Activated T-cell treated with anti-CD3 and anti-CD28 coated beads, Interleukin-2, amount 50 U/mL, for 4 hours (primary cell): ENCODE measurements around the gene PITPNB. TPM values are rescaled to one million over a fixed set of nuclear protein-coding genes. Genes with fewer than 3 reads are reported as not detected.
A peak's percentile ranks its signal among the peaks of the same experiment; 100 is the strongest.

Experiments used
- ATAC-seq, 2 donors: fragments of 200-7000 bp; cut with Tn5 transposase; one replicate each; pipeline ENCODE4 v1.10.0; 2021
- DNase-seq: peaks from one replicate; pipeline ENCODE4 v3.0.0-alpha.2; 2020
- H3K27me3 Mint-ChIP-seq: one replicate; pipeline ENCODE4 v1.8.0; 2021; ENCODE audit warnings: low read depth, mixed read lengths
- H3K36me3 Mint-ChIP-seq: one replicate; pipeline ENCODE4 v1.8.0; 2022; ENCODE audit warnings: mixed read lengths; ENCODE audit not compliant: insufficient read depth
- H3K4me1 Mint-ChIP-seq: one replicate; pipeline ENCODE4 v1.8.0; 2021; ENCODE audit warnings: low read depth, mixed read lengths
- H3K4me3 Mint-ChIP-seq: one replicate; pipeline ENCODE4 v1.8.0; 2021; ENCODE audit warnings: mild to moderate bottlenecking, moderate library complexity, mixed read lengths
- H3K9me3 Mint-ChIP-seq: one replicate; pipeline ENCODE4 v1.8.0; 2021; ENCODE audit warnings: mixed read lengths
- total RNA-seq, 3 donors: library from RNA; stranded (reverse); gene quantifications; one replicate each; pipeline ENCODE4 v1.2.1, GENCODE V29; 2021

PITPNB gene
- 100 to 1,000 TPM; 134 to 151 (median 149) TPM for total RNA-seq

DNA sequence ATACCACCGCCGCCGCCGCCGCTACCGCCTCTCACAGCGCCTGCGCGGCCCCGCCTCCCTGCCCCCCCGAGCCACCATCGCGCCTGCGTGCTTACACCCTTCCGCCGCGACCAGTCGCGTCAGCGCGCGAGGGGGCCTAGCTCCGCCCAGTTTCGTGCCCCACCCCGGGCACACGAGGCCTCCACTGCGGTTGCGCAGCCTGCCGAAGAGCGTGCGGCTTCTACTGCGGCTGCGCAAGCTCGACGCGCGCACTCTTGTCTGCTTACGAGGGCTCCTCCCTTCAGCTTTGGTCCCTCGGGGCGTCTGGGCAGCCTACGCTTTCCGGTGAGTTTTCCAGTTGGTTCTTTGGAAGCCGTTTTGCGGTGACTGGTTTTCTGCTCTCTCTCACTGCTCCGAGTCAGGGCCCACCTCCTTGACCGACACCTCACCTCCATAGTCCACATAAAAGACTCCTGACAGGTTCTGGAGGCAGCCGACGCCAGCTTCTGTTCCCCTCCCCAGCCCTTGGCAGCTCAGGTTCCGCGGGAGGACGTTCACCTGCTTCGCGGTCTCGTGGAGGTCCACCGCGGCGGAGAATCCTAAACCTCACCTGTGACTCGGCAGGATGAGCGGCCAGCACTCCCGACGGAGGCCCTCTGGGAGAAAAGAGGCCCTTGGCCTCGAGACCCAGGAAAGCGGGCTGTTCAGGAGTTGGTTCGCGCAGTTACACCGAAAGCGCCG, at the start of gene PITPNB:
Gene PITPNB, minus strand, starts transcription at position 35 of the 720 bp plus-strand sequence. CDS start 65 bp downstream, outside the sequence.
- Mint-ChIP-seq H3K4me1 (peaks cover 61% of the 10 kb centered on the region), H3K36me3 (peaks cover 22% of the 10 kb centered on the region), H3K27me3 (no peaks in the 10 kb centered on the region), H3K4me3 (peak within 1 kb of the TSS; percentile 98), H3K9me3 (no peaks in the 10 kb centered on the region)
- DNase-seq: peak; percentile 99
- peak; percentile 82 to 85 for ATAC-seq

DNA sequence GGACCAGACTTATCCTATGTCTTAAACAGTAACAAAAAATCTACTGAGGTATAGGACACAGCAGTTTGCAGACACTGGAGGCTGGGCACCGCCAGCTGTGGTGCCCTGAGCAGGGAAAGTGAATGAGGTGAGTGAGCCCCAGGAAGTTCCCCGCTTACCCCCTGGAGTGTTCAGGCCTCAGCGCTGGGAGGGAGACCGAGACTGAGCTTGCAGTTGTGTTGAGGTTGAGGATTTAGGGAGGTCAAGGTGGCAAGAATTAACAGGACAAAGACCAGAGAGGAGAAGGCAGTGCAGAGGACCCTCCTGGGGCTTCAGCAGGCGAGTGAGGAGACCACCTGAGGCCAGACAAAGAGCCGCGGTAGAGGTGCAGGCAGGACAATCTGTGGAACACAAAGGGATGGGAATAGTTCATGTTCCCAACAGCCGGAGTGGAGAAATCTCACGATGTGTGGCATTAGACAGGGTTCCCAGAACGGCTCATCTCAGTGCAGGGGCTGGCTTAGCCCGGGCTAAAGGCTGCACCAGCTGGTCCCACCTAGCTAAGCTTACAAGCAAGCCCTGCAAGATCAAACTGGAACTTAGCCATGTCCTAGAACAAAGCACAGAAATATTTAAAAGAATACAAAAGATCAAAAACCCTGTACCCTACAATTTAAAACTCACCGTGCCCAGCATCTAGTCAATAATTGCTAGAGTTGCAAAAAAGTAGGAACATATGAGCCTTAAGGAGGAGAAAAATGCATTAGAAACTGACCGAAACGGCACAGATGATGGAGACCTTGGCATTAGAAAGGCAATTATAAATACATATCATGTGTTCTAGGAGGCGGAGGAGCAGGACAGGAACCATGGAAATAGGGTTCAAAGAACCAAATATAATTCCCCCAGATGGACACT, 47.4 kb upstream of the PITPNB start:
- ATAC-seq: no peak
- Mint-ChIP-seq H3K4me1 (no peaks in the 10 kb centered on the region), H3K9me3 (peaks cover 4% of the 10 kb centered on the region), H3K36me3 (peaks cover 12% of the 10 kb centered on the region), H3K4me3 (no peak overlapping the region), H3K27me3 (no peaks in the 10 kb centered on the region)
- DNase-seq: no peak

DNA sequence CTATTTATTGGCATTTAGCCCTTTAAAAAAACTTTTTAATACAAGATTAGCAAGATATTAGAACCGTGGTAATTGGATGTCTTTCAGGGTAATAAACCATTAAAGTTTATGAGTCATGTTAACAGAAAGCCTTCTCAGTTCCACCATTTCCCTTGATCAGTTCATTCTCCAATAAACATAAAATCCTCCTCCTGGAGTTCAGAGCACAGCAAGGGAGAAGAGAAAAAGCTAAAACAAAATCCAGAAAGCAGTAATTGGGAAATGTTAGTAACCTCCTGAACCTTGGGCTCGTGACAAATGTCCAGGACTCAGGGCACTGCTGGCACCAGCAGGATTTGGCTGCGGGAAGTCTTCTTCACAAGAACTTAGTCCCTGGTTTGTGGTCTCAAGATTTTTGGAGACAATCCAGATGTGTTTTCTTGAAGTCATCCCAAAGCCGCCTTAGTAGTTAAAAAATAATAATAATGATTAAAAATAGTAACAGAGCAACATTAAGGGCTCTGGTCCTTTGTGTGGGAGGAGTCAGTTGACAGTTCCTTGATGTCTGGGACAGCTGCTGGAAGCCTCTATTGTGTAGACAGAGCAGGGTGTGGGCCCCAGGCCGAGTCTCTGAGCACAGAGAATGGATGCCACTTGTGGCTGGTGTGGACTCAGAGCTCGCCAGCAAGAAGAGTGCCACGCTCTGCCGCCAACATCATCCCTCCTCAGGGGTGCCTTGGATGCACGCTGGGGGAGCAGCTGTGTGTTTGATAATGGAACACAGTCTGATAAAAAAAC, 43.4 kb upstream of the PITPNB start:
- Mint-ChIP-seq H3K27me3 (no peaks in the 10 kb centered on the region), H3K9me3 (no peaks in the 10 kb centered on the region), H3K4me1 (no peaks in the 10 kb centered on the region), H3K4me3 (no peak overlapping the region), H3K36me3 (no peaks in the 10 kb centered on the region)
- ATAC-seq (no peak), DNase-seq (no peak)

DNA sequence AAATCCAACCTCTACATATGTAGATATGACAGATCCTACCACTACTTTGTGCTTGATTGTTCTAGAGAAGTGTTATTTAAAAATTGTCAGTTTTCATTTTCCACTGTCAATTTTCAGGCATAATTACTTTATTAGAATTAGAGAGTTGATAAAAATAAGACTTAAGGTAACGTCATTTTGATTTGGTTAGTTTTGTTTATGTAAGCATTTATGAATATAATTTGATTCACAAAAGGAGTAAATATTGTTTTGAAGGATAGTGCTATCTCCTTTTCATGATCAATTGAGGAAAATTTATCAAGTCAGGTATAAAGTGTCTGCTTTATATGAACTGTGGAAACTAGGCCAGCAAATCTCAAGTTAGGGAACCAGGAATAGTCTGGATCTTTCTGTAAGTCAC, 42.6 kb upstream of the PITPNB start:
- H3K9me3 Mint-ChIP-seq: no peaks in the 10 kb centered on the region
- H3K4me3 Mint-ChIP-seq: no peak overlapping the region
- H3K4me1 Mint-ChIP-seq: no peaks in the 10 kb centered on the region
- H3K36me3 Mint-ChIP-seq: no peaks in the 10 kb centered on the region
- ATAC-seq: no peak
- no peaks in the 10 kb centered on the region for H3K27me3 Mint-ChIP-seq
- no peak for DNase-seq

DNA sequence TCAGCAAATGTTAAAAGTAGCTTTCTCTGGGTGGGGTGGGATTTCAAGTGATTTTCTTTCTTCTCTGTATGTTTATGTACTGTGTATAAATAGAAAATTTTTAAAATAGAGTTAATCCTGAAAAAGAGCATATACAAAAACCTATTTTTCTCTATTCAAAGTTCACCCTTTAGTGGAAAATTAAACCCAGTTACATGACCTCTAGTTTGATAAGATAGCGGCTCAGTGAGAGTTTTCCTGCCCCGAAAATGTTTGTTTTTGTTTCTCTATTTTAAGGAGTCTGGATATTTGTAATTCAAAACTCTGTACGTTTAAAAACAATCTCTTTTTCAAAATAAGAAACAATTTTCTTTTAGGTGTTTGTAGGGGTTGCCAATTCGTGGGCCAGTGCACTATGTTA, 42.1 kb upstream of the PITPNB start:
- DNase-seq (no peak), ATAC-seq (no peak)
- H3K36me3 Mint-ChIP-seq: no peaks in the 10 kb centered on the region
- no peaks in the 10 kb centered on the region for H3K4me1 Mint-ChIP-seq
- H3K27me3 Mint-ChIP-seq: no peaks in the 10 kb centered on the region
- no peak overlapping the region for H3K4me3 Mint-ChIP-seq
- no peaks in the 10 kb centered on the region for H3K9me3 Mint-ChIP-seq

DNA sequence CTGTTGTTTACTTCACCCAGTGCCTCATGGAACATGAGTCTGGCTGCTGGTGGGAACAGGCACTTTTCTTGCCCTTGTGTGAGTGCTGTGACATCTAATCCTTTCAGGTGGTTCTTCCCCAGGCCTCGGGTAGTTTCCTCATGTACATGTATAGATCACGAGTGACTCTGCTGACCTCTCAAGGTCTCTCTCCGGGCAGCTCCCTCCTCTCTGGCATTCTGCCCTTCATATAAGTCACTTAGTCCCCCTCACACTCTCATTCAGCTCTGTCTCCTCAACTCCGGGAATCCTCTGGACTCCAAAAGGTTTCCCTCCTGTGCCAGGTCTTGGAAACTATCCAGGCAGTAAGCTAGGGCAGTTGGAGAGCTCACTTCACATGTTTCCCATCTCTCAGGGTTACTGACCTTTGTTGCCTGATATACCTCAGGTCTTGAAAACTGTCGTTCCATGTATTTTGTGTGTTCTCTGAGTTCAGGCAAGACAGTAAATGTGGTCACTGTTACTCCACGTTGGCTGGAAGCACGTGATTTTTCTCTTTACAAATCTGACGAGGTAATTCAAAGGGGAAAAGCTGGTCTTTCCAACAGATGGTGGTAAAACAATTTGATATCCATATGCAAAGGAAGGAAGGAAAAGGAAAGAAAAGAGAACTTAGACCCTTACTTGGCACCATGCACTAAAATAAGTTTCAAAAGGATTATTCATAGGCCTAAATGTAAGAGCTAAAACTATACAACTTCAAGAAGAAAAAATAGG, 40.5 kb upstream of the PITPNB start:
- DNase-seq: no peak
- Mint-ChIP-seq H3K27me3 (no peaks in the 10 kb centered on the region), H3K4me3 (no peak overlapping the region), H3K36me3 (no peaks in the 10 kb centered on the region), H3K4me1 (no peaks in the 10 kb centered on the region), H3K9me3 (no peaks in the 10 kb centered on the region)
- no peak for ATAC-seq

DNA sequence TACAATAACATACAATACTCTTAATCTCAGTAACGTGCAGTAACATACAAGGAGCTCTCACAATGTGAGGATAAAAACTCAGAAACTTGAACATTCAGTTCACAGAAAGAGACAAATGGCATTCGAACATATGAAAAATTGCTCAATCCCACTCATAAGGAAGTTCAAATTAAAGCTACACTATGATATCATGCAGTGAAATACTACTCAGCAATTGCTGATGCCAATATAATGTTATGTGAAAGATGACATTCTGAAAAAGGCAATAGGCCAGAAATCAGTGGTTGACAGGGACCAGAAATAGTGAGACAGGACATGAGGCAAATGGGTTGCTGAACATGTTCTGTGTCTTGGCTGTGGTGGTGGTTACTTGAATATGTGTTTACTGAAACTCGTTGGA, 33.7 kb upstream of the PITPNB start:
- ATAC-seq (no peak), DNase-seq (no peak)
- Mint-ChIP-seq H3K4me1 (no peaks in the 10 kb centered on the region), H3K4me3 (no peak overlapping the region), H3K27me3 (no peaks in the 10 kb centered on the region), H3K9me3 (no peaks in the 10 kb centered on the region), H3K36me3 (peaks cover 2% of the 10 kb centered on the region)

DNA sequence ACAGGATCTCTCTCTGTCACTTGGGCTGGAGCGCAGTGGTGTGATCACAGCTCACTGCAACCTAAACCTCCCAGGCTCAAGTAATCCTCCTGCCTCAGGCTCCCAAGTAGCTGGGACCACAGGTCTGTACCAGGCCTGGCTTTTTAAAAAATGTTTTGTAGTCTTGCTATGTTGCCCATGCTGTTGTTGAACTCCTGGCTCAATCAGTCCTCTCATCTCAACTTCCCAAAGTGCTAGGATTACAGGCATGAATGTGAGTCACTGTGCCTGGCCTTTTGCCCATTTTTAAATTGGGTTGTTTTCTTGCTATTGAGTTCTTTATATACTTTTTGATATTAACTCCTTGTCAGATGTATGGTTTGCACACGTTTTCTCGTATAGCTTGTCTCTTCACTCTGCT, 33.0 kb upstream of the PITPNB start:
- DNase-seq (no peak), ATAC-seq (no peak)
- Mint-ChIP-seq H3K4me1 (no peaks in the 10 kb centered on the region), H3K4me3 (no peak overlapping the region), H3K27me3 (no peaks in the 10 kb centered on the region), H3K9me3 (no peaks in the 10 kb centered on the region), H3K36me3 (peaks cover 3% of the 10 kb centered on the region)

DNA sequence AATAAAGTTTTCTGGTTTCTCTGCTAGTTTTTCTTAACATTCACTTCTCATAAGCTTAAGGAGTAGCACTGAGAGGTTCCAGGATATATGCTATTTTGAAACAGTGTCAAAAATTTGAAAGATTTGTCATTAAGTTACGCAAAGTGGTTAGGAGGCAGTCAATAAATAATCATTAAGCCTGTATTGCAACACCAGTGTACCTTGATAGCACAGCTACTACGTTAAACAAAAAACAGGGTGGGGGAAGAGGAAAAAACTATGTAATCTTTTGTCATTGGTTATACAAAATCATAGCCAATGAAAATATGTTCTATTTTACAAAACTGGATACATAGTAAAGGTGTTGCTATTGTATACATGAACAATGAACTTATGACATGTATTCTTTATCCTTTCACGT, 30.4 kb upstream of the PITPNB start:
- Mint-ChIP-seq H3K4me1 (no peaks in the 10 kb centered on the region), H3K4me3 (no peak overlapping the region), H3K9me3 (no peaks in the 10 kb centered on the region), H3K27me3 (no peaks in the 10 kb centered on the region), H3K36me3 (peaks cover 8% of the 10 kb centered on the region)
- DNase-seq (no peak), ATAC-seq (no peak)

DNA sequence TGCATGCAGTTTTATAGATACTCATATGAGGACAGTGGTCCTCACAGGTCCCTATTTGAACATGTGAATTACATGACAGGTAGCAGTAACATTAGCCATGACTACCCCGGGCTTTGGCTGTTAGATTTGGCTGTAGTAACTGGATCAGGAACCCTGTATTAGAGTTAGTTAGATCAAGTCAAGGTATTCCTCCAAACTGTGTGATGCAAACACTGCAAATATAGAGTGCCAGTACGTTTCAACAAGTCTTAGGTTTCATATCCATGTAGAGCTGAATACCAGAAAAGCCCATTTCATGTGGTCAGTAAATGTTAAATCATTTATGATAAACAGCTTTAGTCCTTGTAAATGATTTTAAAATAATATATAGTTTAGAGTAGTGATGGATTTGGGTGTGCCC, 29.5 kb upstream of the PITPNB start:
- no peak for DNase-seq
- Mint-ChIP-seq H3K4me1 (no peaks in the 10 kb centered on the region), H3K36me3 (peaks cover 8% of the 10 kb centered on the region), H3K27me3 (no peaks in the 10 kb centered on the region), H3K4me3 (no peak overlapping the region), H3K9me3 (no peaks in the 10 kb centered on the region)
- no peak for ATAC-seq

DNA sequence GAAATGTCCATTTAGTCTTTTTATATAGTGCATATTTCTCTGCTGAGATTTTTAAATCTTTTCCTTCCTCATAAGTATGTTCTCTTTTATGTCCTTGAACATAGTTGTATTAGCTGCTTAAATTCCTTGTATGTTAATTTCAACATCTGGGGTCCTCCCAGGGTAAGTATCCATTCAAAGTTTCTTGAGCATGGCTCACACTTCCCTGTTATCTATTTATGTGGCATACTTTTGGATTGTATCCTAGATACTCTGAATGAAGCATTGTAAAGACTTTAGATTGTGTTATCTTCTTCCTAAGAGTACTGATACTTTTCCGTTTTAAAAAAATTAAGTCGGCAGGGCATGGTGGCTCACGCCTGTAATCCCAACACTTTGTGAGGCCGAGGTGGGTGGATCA, 28.4 kb upstream of the PITPNB start:
- Mint-ChIP-seq H3K36me3 (peaks cover 8% of the 10 kb centered on the region), H3K27me3 (no peaks in the 10 kb centered on the region), H3K4me1 (no peaks in the 10 kb centered on the region), H3K4me3 (no peak overlapping the region), H3K9me3 (no peaks in the 10 kb centered on the region)
- ATAC-seq: no peak
- no peak for DNase-seq

DNA sequence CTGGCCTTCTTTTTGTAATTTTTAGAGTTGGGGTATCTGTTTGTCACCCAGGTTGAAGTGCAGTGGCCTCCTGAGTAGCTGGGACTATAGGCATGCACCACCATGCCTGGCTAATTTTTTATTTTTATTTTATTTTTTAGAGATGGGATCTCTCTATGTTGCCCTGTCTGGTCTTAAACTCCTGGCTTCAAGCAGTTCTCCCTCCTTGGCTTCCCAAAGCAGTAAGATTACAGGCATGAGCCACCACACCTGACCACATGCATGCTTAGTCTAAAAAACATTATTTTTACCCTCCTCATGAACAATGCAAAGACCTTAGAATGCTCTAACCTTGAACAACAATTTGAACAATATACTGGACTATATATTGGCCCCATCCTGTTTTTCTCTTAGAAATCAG, 22.1 kb upstream of the PITPNB start:
- H3K4me1 Mint-ChIP-seq: no peaks in the 10 kb centered on the region
- peaks cover 13% of the 10 kb centered on the region for H3K36me3 Mint-ChIP-seq

DNA sequence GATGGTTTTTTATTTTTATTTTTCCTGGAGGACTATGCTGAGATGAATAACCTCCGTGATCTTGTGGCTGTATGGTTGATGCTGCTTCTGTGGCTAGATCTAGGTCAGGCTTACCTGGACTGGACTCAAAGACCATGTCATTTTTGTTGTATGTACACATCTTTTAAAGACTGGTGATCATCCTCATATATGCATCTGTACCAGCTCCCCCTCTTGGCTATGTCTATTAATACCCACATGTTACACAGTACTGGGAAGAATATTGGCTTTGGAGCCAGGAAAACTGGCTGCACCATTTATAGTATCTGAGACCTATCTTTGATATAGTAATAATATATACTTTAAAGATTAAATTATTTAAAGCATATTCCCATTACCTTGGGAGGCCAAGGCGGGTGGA, 18.4 kb upstream of the PITPNB start:
- DNase-seq: no peak
- Mint-ChIP-seq H3K9me3 (no peaks in the 10 kb centered on the region), H3K27me3 (no peaks in the 10 kb centered on the region), H3K4me1 (no peaks in the 10 kb centered on the region), H3K36me3 (peaks cover 16% of the 10 kb centered on the region), H3K4me3 (no peak overlapping the region)
- ATAC-seq: no peak

More for the DNA sequence above, 22.1 kb upstream of the PITPNB start:
- no peak overlapping the region for H3K4me3 Mint-ChIP-seq
- DNase-seq (no peak), ATAC-seq (no peak)
- no peaks in the 10 kb centered on the region for H3K9me3 Mint-ChIP-seq
- H3K27me3 Mint-ChIP-seq: no peaks in the 10 kb centered on the region

DNA sequence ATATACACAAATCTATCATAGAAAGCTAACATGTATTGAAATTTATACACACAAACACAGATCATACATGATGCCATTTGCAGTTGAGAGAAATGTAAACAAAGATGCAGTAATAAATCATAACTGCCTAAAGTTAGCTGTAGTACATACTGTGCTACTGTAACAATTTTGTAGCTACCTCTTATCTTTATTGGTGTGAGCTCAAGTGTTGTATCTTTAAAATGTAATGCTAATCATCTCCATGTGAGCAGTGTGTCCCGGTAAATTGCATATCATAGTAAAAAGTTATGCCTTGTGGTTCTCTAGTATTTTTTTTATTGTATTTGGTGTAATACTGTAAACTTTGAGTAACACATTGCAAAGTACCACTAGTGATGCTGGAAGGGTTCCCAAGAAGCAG, 16.8 kb upstream of the PITPNB start:
- no peaks in the 10 kb centered on the region for H3K4me1 Mint-ChIP-seq
- no peaks in the 10 kb centered on the region for H3K27me3 Mint-ChIP-seq
- H3K9me3 Mint-ChIP-seq: no peaks in the 10 kb centered on the region
- no peak for ATAC-seq
- H3K4me3 Mint-ChIP-seq: no peak overlapping the region
- DNase-seq: no peak
- H3K36me3 Mint-ChIP-seq: peaks cover 8% of the 10 kb centered on the region
